ENCODE results near the gene CACNA1D.
A peak's percentile ranks its signal among the peaks of the same experiment; 100 is the strongest.

The CACNA1D gene

DNA sequence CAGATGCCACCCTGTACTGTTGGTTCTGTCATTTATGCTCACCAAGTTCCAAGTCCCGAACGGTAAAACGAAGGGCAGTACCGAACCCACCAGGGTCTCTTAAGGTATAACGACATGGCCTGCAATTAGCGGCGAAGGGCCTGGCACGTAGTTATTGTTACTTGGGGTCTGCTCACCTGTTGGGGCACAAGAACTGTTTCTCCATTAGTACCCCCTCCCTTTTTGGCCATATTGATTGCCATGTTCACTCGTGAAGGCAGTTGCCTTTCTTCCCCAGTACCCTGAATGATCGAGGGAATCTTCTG, 352.4 kb downstream of the CACNA1D start:
- no peak for DNase-seq
- intact Hi-C loops (cut with DNase I), result no loop called here

DNA sequence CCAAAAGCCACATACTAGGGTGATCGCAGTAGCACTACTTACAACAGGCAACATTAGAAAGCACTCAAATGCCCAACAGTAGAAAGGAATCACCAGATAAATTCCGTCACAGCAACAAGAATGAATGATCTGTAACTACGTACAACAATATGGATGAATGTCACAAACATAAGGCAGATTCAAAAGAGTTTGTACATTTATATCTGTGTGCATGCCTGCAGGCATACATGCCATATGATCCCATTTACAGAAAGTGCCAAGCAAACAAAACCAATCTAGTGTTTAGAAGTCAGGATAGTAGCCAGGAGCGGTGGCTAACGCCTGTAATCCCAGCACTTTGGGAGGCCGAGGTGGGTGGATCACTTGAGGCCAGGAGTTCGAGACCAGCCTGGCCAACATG, 355.5 kb downstream of the CACNA1D start:
- DNase-seq, result no peak
- intact Hi-C loops (cut with DNase I), result no loop called here

DNA sequence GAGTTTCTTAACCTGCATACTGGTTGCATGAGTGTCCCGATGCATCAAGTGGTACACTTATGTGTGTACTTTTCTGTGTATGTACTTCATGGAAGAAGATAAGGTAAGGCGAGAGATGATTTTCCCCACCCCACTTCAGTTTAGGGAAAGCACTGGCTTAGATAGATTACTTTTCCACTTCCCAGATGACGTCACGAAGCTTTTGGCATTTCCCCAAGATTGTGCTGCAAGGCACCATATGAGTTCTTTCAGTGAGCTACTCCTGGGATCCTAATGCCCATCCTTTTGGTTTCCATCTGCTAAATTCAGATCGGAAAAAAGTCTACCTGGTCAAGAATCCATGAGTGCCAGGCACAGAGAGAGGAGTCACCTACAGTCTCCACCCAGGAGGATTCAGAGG, 356.5 kb downstream of the CACNA1D start:
- intact Hi-C loops (cut with DNase I), result no loop called here
- DNase-seq, result peak in 1 of 10 donors; percentile 12

DNA sequence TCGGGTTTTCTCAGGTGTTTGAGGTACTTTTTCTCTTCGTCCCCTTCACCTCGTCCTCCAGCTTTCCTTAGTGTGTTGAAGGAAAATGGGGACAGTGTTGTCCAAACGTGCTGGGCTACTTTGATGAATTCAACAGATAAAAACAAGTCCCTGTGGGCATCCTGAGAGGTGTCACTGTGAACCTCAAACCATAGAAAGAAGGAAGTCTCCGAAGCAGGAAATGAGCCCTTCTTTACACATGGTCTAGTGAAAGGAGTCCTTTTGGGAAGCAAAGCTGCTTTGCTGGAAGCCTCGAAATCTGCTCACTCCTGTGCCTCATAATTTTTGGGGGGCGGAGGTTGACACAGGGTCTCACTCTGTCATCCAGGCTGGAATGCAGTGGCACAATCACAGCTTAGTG, 362.6 kb downstream of the CACNA1D start:
- intact Hi-C loops (cut with DNase I), result no loop called here
- DNase-seq, result no peak

DNA sequence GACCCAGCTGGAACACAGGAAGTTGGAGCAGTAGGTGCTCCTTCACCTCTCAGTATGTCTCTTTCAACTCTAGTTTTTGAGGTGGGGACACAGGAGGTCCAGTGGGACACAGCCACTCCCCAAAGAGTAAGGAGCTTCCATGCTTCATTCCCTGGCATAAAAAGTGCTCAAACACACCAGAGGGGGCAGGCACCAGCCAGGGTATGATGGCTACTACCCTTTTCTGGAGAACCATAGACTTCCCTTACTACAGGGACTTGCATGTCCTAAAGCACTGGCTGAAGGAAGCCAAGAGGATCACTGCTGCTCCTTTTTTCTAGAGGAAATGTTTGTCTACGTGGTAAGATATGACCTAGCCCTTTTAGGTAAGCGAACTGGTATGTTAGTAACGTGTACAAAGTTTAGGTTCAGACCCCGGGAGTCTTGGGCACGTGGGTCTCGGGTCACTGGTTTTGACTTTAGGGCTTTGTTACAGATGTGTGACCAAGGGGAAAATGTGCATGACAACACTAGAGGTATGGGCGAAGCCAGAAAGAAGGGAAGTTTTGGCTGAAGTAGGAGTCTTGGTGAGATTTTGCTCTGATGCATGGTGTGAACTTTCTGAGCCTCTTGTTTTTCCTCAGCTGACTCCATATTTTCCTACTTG, 363.8 kb downstream of the CACNA1D start:
- intact Hi-C loops (cut with DNase I), result no loop called here
- DNase-seq, result no peak

DNA sequence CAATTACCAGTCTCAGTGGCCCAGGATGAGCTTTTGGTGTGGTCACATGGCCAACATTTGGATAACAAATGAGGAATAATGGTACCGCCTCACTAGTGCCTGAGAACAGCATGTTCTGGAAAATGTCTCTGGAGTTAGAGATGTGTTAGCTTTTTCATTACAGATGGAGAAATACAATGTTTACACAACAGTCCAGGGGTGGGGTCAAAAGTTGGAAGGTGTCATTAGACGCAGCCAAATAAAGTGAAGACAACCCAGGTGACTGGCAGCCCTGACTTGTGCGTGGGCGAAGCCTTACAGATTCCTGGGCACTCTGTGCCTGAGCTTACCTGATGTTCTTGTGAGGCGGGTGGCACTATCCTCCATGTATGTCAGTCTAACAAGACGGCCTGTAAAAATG, 364.8 kb downstream of the CACNA1D start:
- DNase-seq, result peak in 1 of 10 donors; percentile 32
- intact Hi-C loops (cut with DNase I), result no loop called here

DNA sequence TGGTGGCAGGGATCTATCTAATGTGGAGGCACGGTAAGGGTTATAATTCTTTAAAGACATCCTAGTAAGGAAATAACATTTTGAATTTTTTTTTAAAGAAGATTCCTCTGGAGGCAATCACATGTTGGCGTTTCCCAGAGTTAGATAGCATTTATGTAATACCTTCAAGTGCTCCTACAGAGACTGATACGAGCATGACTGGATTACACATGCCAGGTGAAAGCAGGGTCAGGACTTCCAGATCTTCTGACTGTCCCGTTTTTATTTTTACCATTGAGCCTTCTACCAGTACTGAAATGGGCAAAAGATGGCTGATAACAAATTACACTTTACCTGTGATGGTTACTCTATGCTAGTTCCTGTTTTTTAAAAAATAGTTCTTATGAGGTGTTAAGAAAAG, 365.8 kb downstream of the CACNA1D start:
- intact Hi-C loops (cut with DNase I), result no loop called here
- DNase-seq, result no peak

DNA sequence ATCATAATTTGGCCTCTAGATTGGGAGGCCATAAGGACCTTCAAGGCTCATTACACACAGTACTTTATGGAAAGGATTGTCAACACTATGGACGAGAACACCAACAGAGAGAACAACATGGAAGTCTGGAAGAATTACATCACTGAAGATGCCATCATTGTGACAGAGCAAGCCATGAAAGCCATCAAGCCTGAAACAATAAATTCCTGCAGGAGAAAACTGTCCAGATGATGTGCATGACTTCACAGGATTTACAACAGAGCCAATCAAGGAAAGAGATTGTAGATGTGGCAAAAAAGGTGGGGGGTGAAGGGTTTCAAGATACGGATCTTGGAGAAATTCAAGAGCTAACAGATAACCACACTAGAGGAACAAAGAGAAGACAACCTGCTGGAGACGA, 367.8 kb downstream of the CACNA1D start:
- intact Hi-C loops (cut with DNase I), result no loop called here
- no peak for DNase-seq

DNA sequence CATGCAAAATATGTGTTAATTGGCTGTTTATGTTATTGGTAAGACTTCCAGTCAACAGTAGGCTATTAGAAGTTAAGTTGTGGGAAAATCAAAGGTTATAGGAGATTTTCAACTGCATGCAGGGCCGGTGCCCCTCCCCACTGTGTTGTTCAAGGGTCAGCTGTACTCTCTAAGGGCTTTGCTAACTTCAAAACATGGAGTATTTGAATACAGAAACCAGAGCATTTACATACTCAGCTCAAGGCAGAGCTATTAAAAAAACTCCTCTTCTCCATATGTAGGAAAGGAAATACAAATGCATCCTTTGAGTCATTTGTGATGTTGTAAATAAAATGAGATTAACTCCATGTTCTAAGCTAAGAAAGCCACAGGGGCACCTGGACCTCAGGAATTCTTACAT, 368.7 kb downstream of the CACNA1D start:
- intact Hi-C loops (cut with DNase I), result no loop called here

More for the DNA sequence above, 368.7 kb downstream of the CACNA1D start:
- DNase-seq, result no peak

Measured in posterior cingulate gyrus (tissue), 11 donors.